Suppressor macrophage (primary cell): ENCODE results near the gene RHOV.

Source experiments
- DNase-seq, 4 experiments: peaks; one replicate each; pipeline ENCODE4 v3.0.0-alpha.2; 2020 to 2022

RHOV gene

GRCh38 chr15:40904552-40905201 is 30.6 kb upstream of the RHOV start:
- DNase-seq = no peak

- peak; percentile 82 to 92 (median 90) for DNase-seq
These were observed 28.8 kb upstream of the RHOV start for GRCh38 chr15:40902605-40903561.

- DNase-seq = no peak
These were observed 27.0 kb upstream of the RHOV start for GRCh38 chr15:40901053-40901443.

GRCh38 chr15:40900256-40901052 is 26.4 kb upstream of the RHOV start:
- no peak for DNase-seq

DNA sequence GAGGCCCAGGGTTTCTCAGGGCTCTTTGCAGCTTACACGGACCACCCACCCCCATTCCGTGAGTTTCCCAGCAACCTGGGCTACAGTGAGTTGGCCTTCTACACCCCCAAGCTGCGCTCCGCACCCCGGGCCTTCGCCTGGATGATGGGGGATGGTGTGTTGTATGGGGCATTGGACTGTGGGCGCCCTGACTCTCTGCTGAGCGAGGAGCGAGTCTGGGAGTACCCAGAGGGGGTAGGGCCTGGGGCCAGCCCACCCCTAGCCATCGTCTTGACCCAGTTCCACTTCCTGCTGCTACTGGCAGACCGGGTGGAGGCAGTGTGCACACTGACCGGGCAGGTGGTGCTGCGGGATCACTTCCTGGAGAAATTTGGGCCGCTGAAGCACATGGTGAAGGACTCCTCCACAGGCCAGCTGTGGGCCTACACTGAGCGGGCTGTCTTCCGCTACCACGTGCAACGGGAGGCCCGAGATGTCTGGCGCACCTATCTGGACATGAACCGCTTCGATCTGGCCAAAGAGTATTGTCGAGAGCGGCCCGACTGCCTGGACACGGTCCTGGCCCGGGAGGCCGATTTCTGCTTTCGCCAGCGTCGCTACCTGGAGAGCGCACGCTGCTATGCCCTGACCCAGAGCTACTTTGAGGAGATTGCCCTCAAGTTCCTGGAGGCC is 25.6 kb upstream of the RHOV start:
- no peak for DNase-seq

DNA sequence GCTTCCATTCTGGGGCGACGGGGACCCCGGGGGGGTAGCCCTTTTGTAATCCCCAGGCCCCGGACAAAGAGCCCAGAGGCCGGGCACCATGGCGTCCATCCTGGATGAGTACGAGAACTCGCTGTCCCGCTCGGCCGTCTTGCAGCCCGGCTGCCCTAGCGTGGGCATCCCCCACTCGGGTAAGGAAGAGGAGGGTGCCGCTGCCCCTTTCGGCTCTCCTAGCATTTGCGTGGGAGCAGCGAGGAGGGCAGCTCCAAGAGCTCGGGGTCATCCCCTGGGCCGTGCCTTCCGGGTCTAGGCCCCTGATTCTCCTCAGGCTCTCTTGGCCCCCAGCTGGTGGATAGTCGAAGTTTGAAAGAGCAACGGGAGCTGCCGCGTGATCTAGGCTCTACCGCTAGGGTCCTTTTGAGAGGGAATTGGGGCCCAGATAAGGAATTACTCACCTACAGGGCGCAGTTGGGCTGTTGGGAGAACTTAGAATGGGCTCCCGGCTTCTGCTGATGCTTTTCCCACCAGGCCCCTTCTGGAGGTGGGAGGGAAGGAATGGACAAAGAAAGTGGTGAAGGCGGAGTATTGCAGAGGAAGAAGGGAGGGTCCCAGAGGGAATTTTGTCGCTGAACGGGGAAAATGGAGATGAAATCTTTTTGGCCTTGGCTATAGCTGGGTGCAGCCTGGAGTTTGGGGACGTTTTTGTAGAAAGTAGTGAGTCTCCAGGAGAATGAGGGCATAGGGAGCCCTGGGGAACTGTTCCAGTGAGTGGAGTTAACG is 20.8 kb upstream of the RHOV start:
- peak; percentile 86 to 90 (median 88) for DNase-seq

DNA sequence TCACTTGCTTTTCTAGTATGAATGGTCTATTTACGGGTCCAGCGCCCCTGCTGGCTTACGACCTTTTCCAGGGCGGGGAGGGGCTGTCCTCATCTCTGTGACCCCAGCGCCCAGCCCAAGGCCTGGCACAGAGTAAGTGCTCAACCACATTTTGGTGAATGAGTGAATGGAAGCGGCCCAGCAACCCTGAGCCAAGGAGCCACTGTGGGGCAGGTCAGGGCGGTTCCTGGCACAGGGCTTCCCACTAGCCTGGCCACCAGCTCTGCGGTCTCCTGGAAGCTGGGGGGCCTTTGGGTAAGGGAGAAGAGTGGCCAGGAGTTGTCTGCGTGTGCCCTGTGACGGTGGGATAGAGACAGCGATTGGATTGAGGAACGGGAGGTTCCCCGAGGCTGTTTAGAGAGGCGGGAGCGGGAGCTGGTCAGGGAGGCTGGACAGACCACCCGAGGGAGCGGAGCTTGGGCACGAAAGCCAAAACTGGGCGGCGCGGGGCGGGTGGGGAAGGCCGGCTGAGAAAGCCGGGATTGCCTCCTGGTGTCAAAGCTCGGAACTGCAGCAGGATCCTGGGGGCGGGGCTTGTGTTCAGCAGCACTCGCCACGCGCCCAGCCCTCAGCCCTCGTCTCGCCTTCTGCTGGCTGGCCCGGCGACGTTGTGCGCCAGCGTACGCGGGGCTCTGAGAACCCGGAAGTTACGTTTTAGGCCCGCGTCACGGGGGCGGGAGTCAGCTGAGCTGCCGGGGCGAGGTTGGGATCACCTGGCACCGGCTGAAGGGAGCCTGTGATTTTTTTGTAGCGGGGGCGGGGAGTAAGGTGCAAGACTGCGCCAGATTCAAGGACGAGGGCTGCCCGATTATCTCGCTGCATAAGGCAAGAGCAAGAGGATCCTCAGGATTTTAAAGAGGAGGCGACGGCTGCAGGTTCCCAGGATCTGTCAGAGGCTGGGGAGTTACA is 20.0 kb upstream of the RHOV start, which contains the start of gene VPS18:
TSS of gene VPS18 (plus strand) at position 718 of the 948 bp plus-strand sequence. CDS start 319 bp downstream, outside the sequence.
- peak; percentile 99 to 100 (median 100) for DNase-seq

DNA sequence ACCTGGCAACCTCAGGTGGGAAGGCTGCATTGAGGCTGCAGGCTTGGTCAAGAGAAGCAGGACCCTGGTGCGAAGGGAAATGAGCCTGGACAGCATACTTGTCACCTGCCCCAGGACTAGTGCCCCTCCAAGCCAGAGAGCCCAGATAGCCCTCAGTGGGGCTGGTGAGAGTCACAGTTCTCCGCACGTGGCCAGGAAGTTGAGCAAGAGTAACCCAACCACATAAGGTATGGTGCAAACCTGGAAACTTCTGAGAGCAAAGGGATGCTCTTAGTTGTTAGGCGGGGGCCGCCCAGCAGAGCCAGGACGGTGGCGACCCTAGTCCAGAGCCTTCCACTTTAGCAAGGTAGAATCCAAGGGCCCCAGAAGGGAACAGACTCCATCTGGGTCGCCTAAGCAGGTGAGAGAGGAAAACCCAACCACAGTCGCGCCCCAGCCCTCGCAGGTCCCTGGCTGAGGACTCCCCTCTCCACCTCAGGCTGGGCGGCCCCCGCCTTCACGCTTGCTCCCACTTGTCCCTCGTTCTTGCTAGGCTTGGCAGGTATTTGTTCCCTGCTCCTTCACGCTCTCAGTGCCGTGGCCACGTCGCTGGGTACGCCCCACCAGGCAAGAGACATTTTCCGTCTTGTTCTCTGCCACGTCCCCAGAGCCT is 19.1 kb upstream of the RHOV start:
- no peak for DNase-seq

GRCh38 chr15:40892447-40893012 is 18.5 kb upstream of the RHOV start:
- DNase-seq = no peak

DNA sequence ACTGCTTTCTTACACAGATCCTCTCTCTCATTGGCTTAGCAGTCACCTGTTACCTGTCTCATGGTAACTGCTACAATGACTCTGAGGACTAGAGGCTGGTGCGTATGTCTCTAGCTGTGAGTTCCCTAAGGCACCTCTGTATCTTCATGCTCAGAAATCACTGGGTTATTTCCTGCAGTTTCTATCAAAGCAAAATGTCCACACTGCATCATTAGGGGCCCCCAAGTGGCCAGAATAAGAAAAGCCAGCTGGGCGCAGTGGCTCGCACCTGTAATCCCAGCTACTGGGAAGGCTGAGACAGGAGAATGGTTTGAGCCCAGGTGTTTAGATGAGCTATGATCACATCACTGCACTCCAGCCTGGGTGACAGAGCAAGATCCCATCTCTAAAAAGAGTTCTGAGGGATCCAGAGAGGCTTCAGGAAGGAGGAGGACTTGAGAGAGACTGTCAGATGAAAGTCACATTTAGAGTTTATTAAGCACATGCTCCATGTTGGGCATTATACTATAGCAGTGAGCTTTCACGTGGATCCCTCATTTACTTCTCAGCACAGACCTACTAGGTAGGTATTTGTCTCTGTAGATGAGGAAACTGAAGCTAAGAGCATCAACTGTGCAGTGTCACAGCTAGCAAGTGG is 17.9 kb upstream of the RHOV start:
- DNase-seq = peak; percentile 50 to 73 (median 64)

DNA sequence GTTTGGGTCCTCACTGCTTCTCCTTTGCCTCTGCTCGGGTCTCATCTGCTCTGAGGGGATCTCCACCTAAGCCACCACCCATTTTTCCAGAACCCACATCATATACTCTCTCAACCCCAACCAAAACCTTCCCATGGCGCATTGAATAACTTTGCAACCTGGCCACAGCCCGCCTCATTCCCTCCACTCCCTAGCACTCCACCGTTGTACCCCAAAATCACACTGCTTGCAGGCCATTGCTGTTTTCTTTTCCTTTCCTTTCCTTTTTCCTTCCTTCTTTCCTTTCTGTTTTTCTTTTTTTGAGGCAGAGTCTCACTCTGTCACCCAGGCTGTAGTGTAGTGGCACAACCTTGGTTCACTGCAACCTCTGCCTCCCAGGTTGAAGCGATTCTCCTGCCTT is 17.1 kb upstream of the RHOV start:
- DNase-seq = no peak

- DNase-seq = no peak
These were observed 15.1 kb upstream of the RHOV start for GRCh38 chr15:40889112-40889511.

- DNase-seq = no peak
These were observed 12.6 kb upstream of the RHOV start for GRCh38 chr15:40886586-40886985.

DNA sequence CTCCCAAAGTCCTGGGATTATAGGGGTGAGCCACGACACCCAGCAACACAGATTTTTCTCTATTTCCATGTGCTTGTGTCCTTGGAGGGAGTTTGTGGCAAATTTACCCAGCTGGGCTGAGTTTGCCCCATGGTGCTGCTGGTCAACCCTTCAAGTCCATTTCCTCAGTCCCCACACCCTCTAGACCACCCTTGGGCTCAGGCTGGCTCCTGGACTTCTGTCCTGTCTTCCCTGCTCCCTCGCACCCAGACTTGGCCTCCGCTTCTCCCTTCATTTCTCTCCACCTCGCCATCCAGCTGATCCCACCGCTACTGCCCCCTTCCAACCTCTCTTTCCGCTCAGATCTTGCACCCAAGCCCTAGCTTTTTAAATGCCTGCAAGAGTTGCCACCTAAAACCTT is 7.3 kb upstream of the RHOV start:
- DNase-seq = no peak

GRCh38 chr15:40879609-40880008 is 5.6 kb upstream of the RHOV start:
- no peak for DNase-seq

DNA sequence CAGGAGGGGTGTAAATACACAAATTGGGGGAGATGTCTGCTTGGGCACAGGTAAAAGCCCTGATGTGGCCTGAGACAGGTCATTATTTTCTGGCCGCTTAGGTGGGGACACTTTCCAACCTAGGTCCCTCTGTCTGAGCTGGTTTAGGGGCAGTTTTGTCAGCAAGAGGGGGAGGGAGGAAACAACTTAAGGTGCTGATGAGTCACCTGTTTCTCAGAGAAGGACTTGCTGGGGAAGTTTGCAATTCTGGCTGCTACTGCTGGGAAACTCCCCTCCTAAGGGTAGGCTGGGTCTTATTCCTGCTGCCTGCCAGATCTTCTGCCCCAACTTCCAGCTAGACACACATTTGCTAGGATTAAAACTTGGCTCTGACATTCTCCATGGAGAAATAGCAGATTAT is 4.8 kb upstream of the RHOV start:
- DNase-seq = peak in 3 of 4 experiments; percentile 62 to 71 (median 63)

DNA sequence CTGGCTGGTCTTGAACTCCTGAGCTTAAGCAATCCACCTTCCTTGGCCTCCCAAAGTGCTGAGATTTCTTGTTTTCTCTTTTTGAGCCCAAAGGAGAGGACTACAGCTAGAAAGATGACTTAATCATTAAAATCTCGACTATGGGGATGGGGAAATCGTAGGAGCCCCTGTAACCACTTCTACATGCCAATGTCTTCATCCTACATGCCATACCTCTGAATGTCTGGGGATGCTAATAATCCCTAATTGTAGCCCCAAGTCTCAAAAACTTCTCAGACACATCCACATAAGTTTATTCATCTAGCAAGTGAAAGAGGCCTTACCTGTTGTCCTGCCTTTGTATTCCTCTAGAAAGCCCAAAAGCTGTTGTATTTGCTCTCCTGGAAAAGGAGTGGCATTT is 3.7 kb upstream of the RHOV start:
- DNase-seq = no peak

GRCh38 chr15:40875991-40876730 is 2.1 kb upstream of the RHOV start:
- DNase-seq = no peak
